Medulla oblongata (tissue), 1 donor: ENCODE data around the gene DCC.

Source experiments
- DNase-seq: peaks from one replicate; pipeline ENCODE4 v3.0.0-alpha.2; 2015; ENCODE audit errors: extremely low spot score

DCC gene

DNA sequence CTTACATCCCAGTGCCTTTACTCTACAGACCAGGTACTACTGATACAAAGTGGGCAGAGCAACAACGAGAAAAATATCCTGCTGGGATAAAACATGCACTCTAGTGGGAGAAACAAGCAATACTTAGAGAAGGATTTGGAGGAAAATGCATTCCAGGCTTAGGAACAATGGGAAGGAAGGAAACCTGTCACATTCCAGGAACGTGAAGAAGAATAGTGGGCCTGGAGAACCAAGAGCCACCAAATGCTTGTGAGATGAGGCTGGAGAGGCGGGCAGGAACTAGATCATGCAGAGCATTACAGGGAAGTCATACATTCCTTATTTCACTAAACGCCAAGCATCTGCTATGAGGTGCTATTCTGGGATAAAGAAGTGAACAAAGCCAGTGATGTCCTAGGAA is 342.3 kb downstream of the DCC start:
- DNase-seq, result no peak

DNA sequence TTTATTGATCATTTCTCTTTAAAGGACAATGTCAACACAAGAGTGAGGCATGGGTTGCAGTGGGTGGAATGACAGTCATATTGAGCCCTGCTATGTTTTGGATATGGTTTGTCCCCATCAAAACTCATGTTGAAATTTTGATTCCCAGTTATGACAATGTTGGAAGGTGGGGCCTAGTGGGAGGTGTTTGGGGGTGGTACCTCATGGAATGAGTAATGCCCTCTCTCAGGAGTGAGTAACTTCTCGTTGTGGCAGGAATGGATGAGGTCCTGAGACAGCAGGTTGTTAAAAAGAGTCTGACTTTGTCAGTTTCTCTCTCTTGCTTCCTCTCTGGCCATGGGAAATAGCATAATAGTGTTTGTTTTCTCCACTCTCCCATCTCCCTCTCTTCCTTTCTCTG is 345.3 kb downstream of the DCC start:
- no peak for DNase-seq

DNA sequence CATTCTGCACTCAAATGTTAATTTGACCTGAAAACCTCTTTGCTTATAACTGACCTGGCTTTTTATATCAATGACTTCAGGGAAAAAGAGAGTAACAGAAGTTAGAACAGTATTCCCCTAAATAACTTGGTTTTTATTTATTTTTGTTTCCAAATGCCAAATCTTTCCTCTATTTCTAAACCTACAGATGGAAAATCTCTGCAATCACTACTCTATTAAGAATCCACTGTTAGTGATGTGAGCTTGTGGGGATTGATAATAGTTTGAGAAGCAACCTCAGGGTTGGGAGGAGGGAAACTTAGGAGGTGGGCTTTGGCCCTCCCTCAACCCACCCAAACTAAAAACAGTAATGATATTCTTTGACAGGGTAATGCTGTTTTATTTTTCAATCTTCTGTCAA is 351.8 kb downstream of the DCC start:
- DNase-seq, result no peak

DNA sequence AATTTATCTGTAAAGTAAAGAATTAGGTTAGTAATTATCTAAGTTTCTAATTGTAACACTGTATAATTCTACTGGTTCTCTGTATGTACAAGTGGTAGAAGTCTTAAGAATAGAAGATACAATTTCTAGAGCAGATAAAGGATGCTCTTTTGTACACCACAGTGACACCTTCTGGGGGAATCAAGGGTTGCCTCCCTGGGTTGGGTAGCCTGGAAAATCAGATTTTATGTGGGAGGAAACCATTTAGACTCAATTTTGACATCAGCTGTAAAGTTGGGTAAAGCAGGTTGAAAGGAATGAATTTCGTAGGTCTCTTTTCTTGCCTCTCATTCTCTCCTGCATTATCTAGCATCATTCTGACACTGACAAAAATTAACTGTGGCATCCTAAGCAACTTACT is 354.8 kb downstream of the DCC start:
- peak; percentile 27 for DNase-seq

DNA sequence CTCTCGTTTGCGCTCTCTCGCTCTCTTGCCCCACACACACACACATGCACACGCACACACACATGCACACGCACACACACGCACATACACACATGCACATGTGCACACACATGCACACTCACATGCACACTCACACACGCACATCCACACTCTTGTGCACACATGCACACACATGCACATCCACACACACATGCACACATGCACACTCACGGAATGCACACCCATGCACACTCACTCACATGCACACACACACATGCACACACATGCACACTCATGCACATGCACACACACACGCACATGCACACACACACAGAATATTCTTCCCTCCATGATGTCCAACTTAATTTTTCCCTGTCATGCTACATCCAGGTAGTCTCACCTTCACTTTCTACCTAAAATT is 360.1 kb downstream of the DCC start:
- DNase-seq, result no peak

DNA sequence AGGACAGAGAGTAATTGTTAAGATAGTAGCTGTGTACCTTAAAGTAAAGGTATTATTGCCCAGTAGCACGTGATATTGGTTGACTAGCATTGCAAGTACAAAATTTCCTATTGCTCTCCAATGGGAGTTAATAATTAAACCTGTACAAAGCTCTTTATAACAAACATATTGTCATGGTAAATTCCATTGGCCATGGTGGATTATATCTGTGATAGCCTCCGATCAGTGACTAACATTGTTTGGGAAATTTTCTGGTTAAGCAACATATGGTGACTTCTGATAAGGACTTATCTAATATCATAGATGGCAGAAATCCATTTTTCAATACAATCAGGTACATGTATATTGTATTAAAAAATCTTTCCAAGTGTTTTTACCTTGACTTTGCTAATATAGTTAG is 360.8 kb downstream of the DCC start:
- no peak for DNase-seq

DNA sequence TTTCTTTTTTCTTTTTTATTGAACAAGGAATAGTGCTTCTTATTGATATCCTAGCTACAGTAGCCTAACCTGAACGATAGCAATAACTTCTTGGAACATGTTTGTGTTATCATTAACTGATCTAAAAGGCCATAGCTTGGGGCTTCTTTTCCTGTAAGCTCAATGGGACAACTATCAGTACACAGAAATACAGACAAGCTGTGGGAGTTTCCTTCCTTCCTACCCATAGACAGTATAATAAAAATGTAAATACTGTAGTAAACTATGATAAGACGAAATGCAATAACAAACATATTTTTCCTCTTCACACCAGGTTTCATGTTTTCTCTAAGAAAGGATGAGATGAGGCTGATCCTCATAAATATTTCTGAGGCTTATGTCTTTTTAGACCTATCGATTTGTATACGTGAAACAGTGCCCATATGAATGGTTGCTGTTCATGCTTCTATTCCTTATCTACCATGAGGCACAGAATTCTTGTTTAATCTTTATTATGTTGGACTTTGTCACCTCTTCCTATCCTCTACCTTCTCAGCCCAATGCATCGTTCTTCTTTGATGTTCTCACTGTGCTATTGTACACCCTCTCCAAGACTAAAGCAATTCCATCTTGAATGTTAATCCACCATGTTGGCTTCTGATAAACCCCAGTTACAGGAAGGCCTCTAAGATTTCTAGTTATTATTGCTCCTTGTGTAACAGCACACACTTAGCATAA is 361.4 kb downstream of the DCC start:
- DNase-seq, result no peak

DNA sequence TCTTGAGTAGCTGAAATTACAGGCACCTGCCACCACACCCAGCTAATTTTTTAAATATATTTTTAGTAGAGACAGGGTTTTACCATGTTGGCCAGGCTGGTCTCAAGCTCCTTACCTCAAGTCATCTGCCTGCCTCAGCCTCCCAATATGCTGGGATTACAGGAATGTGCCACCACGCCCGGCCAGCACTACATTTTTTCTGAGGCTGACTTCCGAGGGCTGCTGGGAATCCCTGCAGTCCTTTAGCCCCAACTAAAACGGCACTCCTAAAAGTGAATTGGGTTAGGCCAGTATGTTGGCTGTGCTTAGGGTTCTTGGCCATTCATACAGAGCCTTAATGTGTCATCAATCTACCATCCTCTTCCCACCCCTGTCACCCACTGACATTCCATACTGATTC is 375.4 kb downstream of the DCC start:
- DNase-seq, result no peak

DNA sequence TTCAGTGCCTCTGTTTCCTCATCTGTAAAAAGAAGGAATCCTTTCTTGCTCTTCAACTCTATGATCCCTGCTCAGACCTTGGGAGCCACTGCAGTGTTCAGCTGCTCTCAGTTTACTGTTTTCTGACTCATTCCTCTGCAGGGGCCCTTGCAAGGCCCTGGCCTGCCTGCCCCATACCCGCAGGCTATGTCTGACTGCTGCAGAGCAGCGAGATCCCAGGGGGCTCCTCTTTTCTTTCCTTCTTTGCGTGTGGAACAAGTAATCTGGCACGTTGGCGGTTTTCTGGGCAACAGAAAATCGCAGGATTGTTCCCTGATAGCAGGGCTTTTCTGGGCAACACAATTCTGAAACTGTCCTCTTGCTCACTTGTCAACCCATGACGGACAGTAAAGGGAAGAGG is 376.0 kb downstream of the DCC start:
- DNase-seq, result no peak

DNA sequence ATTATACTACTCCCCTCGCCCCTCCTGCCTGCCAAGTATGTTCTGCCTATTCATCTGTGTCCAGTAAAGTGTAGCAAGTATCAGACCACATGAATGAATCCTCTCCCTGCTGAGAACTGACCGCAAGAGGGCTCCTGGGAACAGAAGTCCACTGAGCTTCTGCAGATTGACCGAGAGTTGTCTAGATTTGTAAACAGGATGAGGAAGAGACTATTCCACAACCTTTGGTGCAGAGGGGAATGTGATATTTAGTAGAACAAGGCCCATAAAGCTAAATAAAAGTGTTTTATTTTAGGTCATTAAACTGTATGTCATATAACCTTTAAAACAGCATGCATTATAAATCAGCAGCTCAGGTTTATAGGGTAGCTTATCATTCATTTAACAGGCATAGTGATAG is 377.0 kb downstream of the DCC start:
- peak; percentile 84 for DNase-seq

DNA sequence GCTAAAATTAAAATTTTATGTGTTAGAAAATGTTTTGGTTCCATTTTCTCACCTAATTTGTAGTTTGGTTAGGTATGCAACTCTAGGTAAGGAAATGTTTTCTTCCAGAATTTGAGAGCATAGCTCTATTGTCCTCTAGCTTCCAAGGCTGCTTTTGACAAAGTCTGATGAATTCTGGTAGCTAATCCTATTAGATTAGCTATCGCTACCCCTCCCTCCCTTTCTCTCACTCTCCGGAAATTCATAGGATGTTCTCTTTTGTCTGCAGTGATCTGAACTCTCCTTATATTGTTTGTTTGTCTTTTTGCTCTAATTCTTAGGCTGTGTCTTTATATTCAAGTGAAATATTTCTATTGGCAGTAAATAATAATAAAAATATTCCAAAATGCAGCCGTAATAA is 382.9 kb downstream of the DCC start:
- no peak for DNase-seq

DNA sequence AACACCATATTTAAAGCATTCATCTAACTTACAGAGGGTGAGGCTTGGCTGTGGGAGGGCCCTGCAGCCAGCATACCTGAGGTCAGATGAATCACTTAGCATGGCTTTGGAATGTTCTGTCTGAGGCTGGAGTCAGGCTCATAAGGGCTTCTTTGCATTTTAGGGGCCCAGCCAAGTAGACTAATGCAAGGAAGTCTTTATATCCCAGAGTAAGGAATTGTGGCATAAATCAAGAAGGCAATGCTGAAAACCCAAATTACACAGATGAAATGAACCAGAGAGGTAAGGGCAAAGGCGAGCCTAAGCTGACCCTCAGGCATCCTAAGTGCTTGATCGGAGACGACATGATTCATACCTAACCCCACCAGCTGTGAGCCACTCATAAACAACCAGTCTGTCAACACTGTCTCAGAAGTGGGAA is 383.6 kb downstream of the DCC start:
- DNase-seq, result no peak

DNA sequence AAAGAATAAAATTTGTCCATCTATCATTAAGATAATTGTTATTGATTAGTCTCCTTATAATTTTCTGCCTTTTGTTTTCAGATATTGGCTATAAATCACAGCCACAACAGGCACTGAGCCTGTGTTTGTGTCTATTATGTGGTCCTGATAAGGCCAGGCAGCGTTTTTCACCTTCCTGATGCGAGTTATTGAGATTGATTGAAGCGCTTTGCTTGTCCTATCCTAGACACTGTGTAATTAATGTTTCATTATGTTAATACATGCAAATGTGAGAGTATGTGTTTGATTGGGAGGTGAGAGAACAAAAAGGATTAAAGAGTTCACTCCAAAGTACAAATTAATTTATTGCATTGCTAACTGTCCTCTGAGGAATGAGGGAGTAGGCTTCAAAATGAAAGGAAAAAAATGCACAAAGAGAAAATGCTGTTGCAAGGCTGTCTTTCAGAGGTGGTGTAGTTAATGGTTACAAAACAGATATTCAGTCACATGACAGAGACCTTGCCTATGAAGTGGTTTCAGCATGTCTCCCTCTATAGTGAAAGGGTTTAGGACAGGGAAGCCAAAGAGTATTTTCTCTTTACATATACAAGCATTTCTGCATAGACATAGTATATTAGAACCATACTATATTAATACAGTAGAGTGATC is 391.1 kb downstream of the DCC start:
- no peak for DNase-seq

DNA sequence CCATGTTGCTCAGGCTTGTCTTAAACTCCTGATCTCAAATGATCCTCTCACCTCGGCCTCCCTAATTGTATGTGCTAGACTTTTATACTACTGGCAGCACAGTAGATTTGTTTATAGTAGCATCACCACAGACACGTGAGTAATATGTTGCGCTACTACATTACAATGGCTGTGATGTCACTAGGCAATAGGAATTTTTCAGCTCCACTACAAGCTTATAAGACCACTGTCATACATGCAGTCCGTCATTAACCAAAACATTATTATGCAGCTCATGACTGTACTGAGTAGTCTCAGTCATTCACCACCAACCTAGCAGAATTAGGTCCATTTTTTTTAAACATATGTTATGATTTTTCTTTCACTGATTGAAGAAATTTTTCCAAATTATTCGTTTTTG is 398.9 kb downstream of the DCC start:
- DNase-seq, result no peak

DNA sequence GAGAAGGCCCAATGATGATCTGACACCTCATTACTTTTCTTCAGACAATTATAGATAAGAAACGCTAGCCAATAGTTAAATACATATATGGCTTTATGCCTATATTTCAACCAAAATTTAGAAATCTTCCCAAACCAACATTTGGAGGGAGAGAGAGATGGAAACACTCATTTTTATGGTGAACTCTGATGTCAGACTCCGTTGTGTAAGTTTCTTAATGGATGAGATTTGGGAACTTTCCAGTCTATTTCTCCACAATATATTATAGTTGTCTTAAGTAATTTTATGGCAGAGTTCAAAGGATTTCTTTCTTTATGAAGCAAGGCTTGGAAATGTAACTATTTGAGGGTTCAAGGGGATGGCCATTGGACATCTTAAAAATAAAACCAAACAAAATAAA is 407.0 kb downstream of the DCC start:
- DNase-seq, result no peak

DNA sequence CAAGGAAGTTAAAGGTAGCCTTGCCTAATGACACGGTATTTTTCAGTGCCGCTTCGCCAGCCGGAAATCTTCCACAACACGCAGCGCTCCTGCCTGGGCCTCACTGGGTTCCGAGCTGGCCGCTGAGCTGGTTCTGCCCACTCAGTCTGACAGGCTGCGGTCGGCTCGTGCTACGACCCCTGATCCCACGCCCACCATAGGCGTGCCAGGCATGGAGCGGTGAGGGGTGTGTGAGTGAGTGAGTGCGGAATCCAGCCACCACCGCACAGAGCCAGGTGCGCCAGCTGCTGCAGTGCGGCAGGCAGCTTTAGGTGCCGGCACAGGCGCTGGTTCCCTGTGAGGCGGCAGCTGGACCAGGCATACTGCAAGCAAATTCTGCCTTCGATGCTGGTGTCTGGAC is 407.9 kb downstream of the DCC start:
- no peak for DNase-seq

DNA sequence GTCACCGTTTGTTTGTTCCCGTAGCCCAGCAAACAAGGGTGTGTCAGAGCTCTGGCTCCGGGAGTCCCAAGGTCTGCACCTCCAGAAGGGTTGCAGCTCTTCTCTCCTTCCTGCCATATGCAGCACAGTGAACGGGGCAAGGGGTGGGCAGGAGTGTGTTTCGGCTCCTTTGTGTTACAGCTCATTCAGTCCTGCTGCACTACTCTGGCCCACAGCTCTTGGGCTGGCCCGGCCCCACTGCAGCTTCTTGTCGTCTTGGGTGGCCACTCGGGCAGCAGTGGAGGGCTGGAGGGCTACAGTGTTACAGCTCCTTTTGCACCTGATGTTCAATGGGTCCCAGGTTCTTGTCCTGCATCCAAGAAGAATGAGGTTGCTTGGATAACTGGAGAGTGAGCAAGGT is 408.3 kb downstream of the DCC start:
- DNase-seq, result no peak

DNA sequence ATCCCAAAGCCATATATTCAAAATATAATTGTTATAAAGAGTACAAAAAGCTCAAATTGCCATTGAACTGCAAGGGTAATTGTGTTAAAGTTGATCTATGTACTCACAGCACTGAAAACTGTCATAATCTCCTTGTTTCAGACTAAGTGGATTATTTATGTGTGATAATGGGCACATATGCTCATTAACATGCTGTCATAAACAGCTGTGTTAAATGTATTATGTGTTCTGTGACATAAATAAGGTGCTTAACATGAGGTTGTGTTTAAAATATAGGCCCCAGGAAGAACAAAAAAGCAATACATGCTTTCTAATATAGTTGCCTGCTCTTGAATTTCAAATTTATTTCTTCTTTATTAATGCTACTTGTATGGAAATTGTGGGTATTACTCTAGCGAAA is 409.5 kb downstream of the DCC start:
- DNase-seq, result no peak

DNA sequence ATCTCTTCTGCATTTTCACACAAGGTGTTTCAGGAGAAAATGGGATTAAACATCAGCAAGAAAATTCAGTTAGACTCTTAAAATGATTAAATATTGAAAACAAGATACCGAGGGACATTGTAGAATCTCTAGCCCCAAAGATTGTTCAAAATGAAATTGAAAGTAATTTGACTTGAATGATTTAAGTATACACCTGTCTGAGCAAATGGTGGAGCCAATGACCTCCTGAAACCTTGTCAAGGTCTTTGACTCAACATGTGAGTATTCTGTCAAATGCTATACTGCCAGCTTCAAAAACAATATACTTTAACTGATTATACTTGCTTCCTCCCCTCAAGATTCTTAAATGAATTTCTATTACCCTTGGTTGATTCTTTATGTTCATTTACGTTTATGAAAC is 411.0 kb downstream of the DCC start:
- DNase-seq, result no peak

DNA sequence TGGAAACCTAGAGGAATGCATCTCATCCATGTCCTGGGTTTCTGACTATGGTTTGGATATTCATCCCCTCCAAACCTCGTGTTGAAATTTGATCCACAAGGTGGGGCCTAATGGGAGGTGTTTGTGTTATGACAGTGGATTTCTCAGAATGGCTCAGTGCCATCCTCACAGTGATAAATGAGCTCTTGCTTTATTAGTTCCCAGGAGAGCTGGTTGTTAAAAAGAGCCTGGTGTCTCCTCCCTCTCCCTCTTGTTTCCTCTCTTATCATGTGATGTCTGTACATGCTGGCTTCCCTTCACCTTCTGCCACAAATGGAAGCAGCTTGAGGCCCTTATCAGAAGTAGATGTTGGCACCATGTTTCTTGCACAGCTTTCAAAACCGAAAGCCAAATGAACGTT is 424.3 kb downstream of the DCC start:
- DNase-seq, result no peak

DNA sequence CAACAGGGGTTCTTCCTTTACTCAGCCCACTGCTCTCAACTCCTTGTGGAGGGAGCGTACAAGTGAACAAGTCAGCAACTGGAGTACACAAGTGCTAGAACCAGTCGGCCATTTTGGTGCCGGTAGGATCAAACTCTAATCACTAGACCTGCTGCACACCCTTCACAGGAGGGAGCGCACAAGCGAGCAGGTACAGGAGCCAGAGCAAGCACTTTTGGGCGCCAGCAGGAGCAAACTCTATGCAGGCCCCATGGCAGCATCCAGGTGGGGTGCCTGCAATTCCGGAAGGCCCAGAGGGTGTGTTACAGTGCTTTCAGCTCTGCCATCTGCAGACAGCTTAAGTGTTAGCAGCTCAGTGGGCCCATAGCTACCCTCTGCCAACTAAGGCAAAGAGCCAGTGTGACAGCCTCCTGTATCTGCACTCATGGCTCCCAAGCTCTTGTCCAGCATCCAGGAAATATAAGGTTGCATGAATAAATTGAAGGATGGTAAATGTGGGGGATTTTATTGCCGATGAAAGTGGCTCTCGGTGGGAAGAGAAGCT is 426.1 kb downstream of the DCC start:
- no peak for DNase-seq

DNA sequence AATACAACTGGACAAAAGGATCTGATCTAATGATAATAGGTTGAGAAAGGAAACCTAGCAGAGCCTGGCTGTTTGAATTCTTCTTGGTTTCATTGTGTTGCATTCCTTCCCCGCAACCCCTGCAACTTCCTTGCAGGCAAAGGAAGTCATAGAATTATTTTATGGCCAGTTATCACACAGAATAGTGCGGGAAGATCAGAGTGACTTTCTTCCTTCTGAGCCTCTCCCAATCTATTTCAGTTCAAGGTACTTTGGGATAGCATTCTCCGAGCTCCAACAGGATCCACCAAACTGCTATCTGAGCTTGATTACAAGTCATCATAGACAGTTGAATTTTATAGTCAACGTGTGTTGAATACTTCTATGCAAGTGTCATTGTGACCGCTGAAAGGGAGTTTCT is 441.1 kb downstream of the DCC start:
- DNase-seq, result no peak

DNA sequence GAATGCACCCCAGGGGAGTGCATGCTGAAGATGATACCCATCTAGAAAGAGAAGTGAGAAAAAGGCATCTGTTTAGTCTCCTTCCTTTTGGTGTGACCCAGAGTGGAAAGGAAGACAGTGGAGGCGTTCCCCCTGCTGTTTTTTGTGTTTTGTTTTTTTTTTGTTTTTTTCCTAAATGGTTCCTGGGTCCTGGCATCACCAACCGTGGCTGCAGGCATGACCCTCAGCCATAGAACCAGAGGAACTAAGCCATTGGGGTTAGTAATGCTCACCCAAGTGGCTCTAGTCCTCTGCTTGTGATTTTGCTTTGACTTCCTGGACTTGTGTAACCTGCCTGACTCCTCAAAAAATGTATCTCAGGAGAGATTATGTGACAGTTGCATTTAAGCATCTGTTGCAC is 451.3 kb downstream of the DCC start:
- DNase-seq, result no peak

DNA sequence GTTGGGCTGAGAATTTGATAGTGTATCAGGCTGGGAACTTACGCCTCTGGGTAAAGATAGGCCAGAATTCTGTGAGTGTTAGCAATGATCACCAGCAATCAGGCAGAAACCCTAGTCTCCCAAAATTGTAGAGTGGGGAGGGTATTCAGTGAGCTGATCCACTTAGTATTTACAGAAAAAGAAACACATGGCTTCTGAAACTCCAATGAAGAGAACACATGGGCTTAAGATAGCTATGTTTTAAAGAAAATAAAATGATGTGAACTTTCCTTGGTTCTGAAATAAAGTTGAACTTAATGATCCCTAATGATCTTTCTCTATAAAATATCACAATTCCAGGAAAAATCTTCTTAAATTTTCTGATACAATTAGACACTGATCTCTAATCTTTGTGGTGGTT is 472.8 kb downstream of the DCC start:
- no peak for DNase-seq
